T47D (cell line): Measurements from ENCODE around the gene USH2A.
A peak's percentile ranks its signal among the peaks of the same experiment; 100 is the strongest.

Source experiments
- DNase-seq, 2 experiments: peaks; one replicate each; pipeline versions ENCODE4 v3.0.0 to v3.0.0-alpha.2; 2011 to 2012; ENCODE audit warnings: low read depth in 1 of 2, low spot score in 1 of 2
- JUND ChIP-seq: IDR thresholded peaks from 2 replicates; pipeline ENCODE4 v1.6.1; 2012; ENCODE audit warnings: low read depth
- in situ Hi-C: cut with HindIII; loops from 2 replicates; pipeline ENCODE4 v1.10.0; 2016; ENCODE audit warnings: low sequenced_read_pairs, low pct_unique_long_range_greater_than_20kb

USH2A gene

GRCh38 chr1:215767761-215768160 lies 655.5 kb downstream of the USH2A start:
- no peak for DNase-seq
- TF ChIP-seq JUND, result no peak
- in situ Hi-C loops, result no loop called here

DNA sequence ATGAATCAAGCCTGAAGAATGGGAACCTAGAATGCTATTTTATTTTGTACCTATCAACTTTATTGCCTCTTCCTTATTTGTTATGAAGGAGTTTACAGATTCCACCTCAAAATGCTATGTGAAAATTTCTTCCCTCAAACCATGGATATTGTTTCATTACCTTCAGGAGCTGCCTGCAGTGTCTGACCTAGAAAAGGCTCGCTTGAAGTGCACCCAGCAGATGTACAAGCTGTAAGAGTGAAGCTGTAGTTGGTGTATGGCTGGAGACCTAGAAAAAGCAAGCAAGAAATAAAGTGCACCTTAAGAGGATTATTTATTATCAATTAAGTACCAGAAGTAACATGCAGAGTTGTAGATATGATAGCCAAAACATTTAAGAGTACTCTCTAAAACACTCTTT lies 656.7 kb downstream of the USH2A start:
- in situ Hi-C loops, result no loop called here
- no peak for TF ChIP-seq JUND
- no peak for DNase-seq

GRCh38 chr1:215765833-215766232 lies 657.4 kb downstream of the USH2A start:
- no peak for TF ChIP-seq JUND
- no peak for DNase-seq
- in situ Hi-C loops, result no loop called here

GRCh38 chr1:215761446-215761845 lies 661.8 kb downstream of the USH2A start:
- in situ Hi-C loops, result no loop called here
- DNase-seq, result no peak
- TF ChIP-seq JUND, result no peak

DNA sequence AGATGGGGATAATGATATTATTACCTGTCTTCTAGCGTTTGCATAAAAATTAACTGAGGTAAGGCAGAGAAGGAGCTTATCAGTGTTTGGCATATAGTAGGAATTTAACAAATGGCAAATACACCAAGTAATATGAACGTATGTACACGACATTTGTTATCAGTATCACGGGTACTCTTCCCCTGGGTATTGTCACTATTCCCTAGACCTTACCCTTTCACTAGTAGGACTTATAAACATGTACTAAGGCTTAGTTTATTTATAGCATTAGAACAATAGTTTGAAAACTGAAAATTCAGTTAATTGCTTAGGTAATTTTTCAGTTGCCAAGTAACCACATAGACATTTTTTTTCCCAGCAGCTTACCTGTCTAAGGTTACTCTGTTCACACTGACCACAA lies 669.1 kb downstream of the USH2A start:
- no peak for DNase-seq
- no peak for TF ChIP-seq JUND
- in situ Hi-C loops, result no loop called here

DNA sequence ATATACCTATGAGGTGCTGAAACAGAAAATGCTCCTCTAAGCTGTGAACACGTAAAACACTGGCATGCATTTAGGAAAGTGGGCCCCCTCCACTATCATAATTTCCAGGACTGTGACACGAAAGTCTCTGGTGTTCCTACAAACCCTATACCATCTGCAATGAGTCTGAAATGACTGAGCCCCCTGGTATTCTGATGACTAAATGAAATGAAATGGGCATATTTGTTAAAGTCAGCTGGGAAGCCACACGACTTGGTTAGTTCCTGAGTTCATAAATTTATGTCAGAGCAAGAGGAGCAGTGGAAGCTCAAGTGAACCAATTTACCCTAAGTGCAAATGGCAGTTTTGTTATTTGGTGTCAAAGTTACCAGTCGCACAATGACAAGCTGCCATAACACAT lies 673.8 kb downstream of the USH2A start:
- TF ChIP-seq JUND, result no peak
- in situ Hi-C loops, result no loop called here
- no peak for DNase-seq

DNA sequence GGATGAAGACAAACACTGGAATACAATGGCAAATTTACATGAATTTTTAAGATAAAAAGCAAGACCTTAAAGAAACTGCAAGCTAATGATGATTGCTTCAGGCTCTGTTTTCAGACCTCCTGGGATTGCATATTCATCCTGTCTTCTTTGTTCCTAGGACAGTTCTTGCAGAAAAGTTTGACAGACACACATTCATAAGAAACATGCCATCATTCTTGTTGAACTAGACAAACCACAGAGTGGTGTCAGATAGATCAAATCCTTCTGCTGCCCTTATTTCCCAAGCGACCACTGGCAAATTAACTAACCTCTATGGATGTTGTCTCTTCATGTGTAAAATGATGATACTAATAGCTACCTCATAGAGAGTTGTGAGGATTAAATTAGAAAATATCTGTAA lies 674.8 kb downstream of the USH2A start:
- in situ Hi-C loops, result no loop called here
- no peak for DNase-seq
- TF ChIP-seq JUND, result no peak

- in situ Hi-C loops, result no loop called here
- no peak for TF ChIP-seq JUND
- DNase-seq, result no peak
Measured at GRCh38 chr1:215744419-215744818, 678.8 kb downstream of the USH2A start.

DNA sequence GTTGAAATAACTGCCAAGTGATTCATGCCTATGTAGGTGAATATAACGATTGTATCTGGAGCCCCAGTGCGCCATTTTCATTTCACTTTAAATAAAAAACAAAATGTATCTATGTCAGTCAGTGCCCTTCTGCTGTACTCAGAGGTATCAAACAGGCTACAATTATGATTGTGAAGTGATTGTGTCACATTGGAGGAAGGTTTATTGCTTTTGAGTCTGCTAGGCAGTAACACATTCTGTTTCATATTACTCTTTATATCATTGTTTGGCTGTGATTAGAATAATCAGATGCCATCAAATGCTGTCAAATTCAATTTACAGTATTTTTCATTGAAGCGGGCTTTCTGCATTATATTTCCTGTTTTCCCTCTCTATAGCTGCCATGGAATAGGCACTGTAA lies 684.2 kb downstream of the USH2A start:
- in situ Hi-C loops, result no loop called here
- DNase-seq, result no peak
- TF ChIP-seq JUND, result no peak

- TF ChIP-seq JUND, result no peak
- no peak for DNase-seq
- in situ Hi-C loops, result no loop called here
Measured at GRCh38 chr1:215731699-215732098, 691.5 kb downstream of the USH2A start.

GRCh38 chr1:215730600-215730999 lies 692.6 kb downstream of the USH2A start:
- DNase-seq, result no peak
- no peak for TF ChIP-seq JUND
- in situ Hi-C loops, result no loop called here

DNA sequence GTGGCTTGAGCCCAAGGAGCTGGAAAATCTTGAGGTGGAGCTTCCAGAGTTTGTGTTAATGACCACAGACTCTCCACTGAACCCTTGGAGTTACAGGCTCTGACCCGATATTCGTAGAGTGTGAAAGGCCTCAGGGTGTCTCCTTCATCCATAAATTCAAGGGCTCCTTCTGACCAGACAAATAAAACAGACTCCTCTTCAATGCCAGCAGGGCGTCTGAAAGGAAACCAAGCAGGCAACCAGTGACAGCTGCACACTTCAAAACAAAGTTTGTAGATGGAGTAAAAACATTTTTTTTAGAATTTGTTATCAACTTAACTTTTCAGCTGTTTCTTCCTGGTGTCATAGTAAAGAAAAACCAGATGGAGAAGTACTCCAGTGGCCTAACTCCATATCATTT lies 695.1 kb downstream of the USH2A start:
- DNase-seq, result peak in 1 of 2 experiments; percentile 10
- no peak for TF ChIP-seq JUND
- in situ Hi-C loops, result no loop called here

DNA sequence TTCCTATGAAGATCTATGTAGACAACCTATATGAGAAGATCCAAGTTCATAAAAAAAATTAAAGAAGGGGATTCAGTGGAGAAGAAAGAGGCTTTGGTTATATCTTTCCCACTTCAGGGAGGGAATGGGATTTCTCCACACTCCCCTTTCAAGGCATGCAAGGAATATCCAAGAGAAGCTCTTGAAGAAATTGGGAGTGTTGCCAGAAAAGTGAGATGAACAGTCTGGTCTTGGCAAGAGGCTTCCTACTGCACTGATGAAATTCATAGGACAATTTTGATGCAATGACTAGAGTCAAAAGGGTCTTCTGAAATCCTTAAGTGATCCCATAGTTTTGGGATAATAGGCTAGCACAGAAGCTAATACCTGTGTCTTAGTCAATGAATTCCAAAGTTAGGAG lies 703.1 kb downstream of the USH2A start:
- no peak for DNase-seq
- no peak for TF ChIP-seq JUND
- in situ Hi-C loops, result no loop called here

GRCh38 chr1:215719552-215719951 lies 703.7 kb downstream of the USH2A start:
- TF ChIP-seq JUND, result no peak
- in situ Hi-C loops, result no loop called here
- DNase-seq, result no peak
